Esophagus (tissue), 2 donors: Measurements from ENCODE around the gene GJB6. TPM values are rescaled to one million over a fixed set of nuclear protein-coding genes. Genes with fewer than 3 reads are reported as not detected.

Experiments
- H3K27ac ChIP-seq, 2 donors: one replicate each; pipeline ENCODE4 v1.5.1; 2013; ENCODE audit warnings: low read depth in 2 of 2, mild to moderate bottlenecking in 2 of 2, inconsistent platforms in 1 of 2, low read length in 1 of 2, moderate library complexity in 1 of 2
- H3K27me3 ChIP-seq, 2 donors: one replicate each; pipeline ENCODE4 v1.6.1; 2013; ENCODE audit warnings: low read length in 2 of 2, control low read depth in 1 of 2, mild to moderate bottlenecking in 1 of 2; ENCODE audit not compliant: insufficient read depth in 2 of 2, control insufficient read depth in 1 of 2
- H3K36me3 ChIP-seq, 2 donors: one replicate each; pipeline ENCODE4 v1.6.1; 2013; ENCODE audit warnings: low read length in 1 of 2; ENCODE audit not compliant: control insufficient read depth in 2 of 2, insufficient read depth in 2 of 2
- H3K4me1 ChIP-seq, 2 donors: one replicate each; pipeline ENCODE4 v1.6.1; 2013; ENCODE audit warnings: low read length in 1 of 2; ENCODE audit not compliant: control insufficient read depth in 2 of 2, insufficient read depth in 2 of 2
- H3K4me3 ChIP-seq, 2 donors: one replicate each; pipeline ENCODE4 v1.5.1; 2013; ENCODE audit warnings: low read length in 2 of 2, mild to moderate bottlenecking in 2 of 2, low read depth in 1 of 2, moderate library complexity in 1 of 2
- H3K9me3 ChIP-seq, 2 donors: one replicate each; pipeline ENCODE4 v1.6.1; 2013; ENCODE audit warnings: mild to moderate bottlenecking in 2 of 2, low read depth in 1 of 2, low read length in 1 of 2, moderate library complexity in 1 of 2; ENCODE audit not compliant: control insufficient read depth in 2 of 2, insufficient read depth in 1 of 2
- WGBS, 2 donors: extraction: QIAGEN DNeasy Blood & Tissue Kit; methylation state at CpG; one replicate each; pipeline ENCODE4 v1.1.7; 2013; 5-methylcytosine and 5-hydroxymethylcytosine counted together
- polyA plus RNA-seq, 2 donors: library from polyadenylated mRNA; stranded (reverse); fragments of 200-250 nt; gene quantifications; one replicate each; pipeline ENCODE4 v1.2.3, GENCODE V29; 2013
- donor health status: healthy with polysubstance abuse.
- donor health status: Bipolar disorder and iron deficiency.

Gene GJB6
- polyA plus RNA-seq, 2 donors: 230 to 294 TPM

DNA sequence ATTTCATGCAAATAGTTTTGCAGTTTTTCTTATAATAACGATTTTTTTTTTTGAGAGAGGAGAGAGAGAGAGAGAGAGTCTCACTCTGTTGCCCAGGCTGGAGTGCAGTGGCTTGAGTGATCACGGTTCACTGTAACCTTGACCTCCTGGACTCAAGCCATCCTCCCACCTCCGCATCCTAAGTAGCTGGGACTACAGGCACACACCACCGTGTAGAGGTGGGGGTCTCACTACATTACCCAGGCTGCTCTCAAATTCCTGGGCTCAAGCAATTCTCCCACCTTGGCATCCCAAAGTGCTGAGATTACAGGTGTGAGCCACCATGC, 26.8 kb upstream of the GJB6 start:
- no peak overlapping the region for H3K27ac ChIP-seq
- H3K36me3 ChIP-seq: no peaks in the 10 kb centered on the region
- H3K9me3 ChIP-seq: no peaks in the 10 kb centered on the region
- no peaks in the 10 kb centered on the region for H3K27me3 ChIP-seq
- WGBS, 2 donors: 47 to 51% methylated on average over 4 of the region's 4 CpGs
- no peaks in the 10 kb centered on the region for H3K4me1 ChIP-seq
- no peak overlapping the region for H3K4me3 ChIP-seq

- peak overlapping the region; percentile 7 to 29 for H3K4me3 ChIP-seq
- no peaks in the 10 kb centered on the region for H3K27me3 ChIP-seq
- H3K4me1 ChIP-seq: no peaks in the 10 kb centered on the region
- H3K36me3 ChIP-seq: no peaks in the 10 kb centered on the region
- no peaks in the 10 kb centered on the region for H3K9me3 ChIP-seq
- 52 to 56% methylated on average over 15 of the region's 15 CpGs for WGBS, 2 donors
- H3K27ac ChIP-seq: peak overlapping the region in 1 of 2 donors; percentile 49
Measured at GRCh38 chr13:20258208-20258962, 26.3 kb upstream of the GJB6 start.

GRCh38 chr13:20254076-20254475, 22.0 kb upstream of the GJB6 start:
- Histone ChIP-seq H3K27ac (no peak overlapping the region), H3K4me3 (no peak overlapping the region), H3K27me3 (peaks cover 0 to 2% of the 10 kb centered on the region in 2 donors), H3K4me1 (no peaks in the 10 kb centered on the region), H3K36me3 (no peaks in the 10 kb centered on the region), H3K9me3 (no peaks in the 10 kb centered on the region)
- WGBS, 2 donors: 75 to 81% methylated on average over 4 of the region's 4 CpGs

DNA sequence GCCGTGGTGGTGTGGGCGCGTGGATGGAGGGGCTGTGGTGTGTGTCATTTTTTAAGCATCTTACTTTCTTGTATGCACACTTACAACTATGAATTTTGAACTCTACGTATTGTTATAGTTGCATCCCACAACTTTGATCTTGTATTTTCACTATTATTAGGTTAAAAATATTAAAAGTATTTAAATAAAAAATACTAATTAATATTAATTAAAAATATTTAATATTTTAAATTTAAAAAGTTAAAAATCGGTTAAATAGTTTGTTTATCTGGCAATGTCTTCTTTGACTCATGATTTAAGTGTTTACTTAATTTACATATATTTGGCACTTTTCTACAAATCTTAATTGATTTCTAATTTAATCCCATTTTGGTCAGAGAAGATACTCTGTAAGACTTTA, 17.8 kb upstream of the GJB6 start:
- H3K4me3 ChIP-seq: no peak overlapping the region
- H3K4me1 ChIP-seq: peaks cover 3% of the 10 kb centered on the region in 2 donors
- no peaks in the 10 kb centered on the region for H3K36me3 ChIP-seq
- WGBS, 2 donors: 87 to 91% methylated on average over 5 of the region's 5 CpGs
- H3K27ac ChIP-seq: no peak overlapping the region
- peaks cover 0 to 2% of the 10 kb centered on the region in 2 donors for H3K27me3 ChIP-seq
- H3K9me3 ChIP-seq: no peaks in the 10 kb centered on the region

DNA sequence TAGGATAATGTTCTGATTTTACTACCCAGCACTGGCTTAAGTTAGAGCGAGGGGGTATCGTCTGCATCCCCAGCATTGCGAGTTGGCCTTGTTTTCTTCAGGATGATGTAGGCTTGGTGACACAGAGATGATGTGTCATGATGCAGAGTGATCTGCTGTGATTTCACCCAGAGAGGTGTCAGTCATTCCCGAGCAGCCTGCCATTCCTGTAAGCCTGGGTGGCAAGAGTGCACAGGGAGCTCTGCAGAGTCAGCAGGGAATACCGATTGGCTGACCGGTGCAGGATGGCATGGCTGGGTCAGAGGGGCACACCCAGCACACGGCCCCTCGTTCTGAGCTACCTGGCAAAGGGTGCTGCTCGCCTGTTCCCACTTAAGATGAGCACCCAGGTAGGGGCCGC, 15.8 kb upstream of the GJB6 start:
- Histone ChIP-seq H3K27ac (peak overlapping the region in 1 of 2 donors; percentile 52), H3K4me1 (peaks cover 3% of the 10 kb centered on the region in 2 donors), H3K36me3 (no peaks in the 10 kb centered on the region), H3K4me3 (no peak overlapping the region), H3K27me3 (no peaks in the 10 kb centered on the region), H3K9me3 (no peaks in the 10 kb centered on the region)
- WGBS, 2 donors: 74 to 77% methylated on average over 10 of the region's 10 CpGs

DNA sequence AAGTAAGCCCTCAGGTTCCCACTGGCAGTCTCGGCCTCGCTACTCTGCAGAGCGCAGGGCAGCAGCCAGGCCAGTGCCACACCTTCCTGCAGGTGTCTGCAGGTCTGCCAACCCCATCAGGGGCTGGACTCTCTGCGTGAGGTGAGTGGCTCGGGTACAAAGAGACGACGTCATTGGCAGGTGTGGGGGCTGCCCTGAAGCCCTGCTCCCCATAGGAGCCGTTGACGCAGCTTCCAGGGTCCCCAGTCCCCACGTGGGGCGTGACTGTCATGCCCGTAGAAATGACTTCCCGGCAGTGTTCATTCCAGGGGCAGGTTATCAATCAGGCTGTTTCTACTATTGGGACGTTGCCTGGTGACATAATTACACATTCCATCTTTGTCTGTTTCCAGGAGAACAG, 15.3 kb upstream of the GJB6 start:
- Histone ChIP-seq H3K27ac (peak overlapping the region; percentile 38 to 42), H3K9me3 (no peaks in the 10 kb centered on the region), H3K36me3 (no peaks in the 10 kb centered on the region), H3K27me3 (no peaks in the 10 kb centered on the region), H3K4me3 (no peak overlapping the region), H3K4me1 (peaks cover 3% of the 10 kb centered on the region in 2 donors)
- WGBS, 2 donors: 34 to 42% methylated on average over 14 of the region's 14 CpGs

DNA sequence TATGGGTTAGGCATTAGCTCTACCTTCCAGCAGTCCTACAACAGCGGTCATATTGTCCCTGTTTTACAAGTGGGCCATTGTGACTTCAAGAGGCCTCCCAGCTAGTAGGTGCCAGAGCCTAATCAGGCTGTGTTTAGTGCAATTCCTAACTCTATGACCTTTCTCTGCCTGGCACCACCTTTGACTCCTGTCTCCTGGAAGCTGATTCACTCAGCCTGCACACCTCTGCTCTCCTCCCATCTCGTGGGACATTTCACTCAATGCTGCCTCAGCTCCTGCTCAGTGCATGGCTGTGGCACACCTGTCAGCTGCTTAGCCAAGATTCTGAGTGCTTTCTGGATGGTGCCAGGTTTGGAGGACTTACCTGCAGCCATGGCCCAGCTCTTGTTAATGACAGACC, 9.5 kb upstream of the GJB6 start:
- peak overlapping the region in 1 of 2 donors; percentile 47 for H3K27ac ChIP-seq
- 67 to 72% methylated on average over 2 of the region's 2 CpGs for WGBS, 2 donors
- H3K36me3 ChIP-seq: no peaks in the 10 kb centered on the region
- peaks cover 0 to 2% of the 10 kb centered on the region in 2 donors for H3K9me3 ChIP-seq
- H3K4me1 ChIP-seq: peaks cover 0 to 2% of the 10 kb centered on the region in 2 donors
- no peaks in the 10 kb centered on the region for H3K27me3 ChIP-seq
- no peak overlapping the region for H3K4me3 ChIP-seq

GRCh38 chr13:20239748-20240147, 7.6 kb upstream of the GJB6 start:
- WGBS, 2 donors: 81 to 87% methylated on average over 6 of the region's 6 CpGs
- H3K27me3 ChIP-seq: no peaks in the 10 kb centered on the region
- peaks cover 0 to 2% of the 10 kb centered on the region in 2 donors for H3K4me1 ChIP-seq
- no peak overlapping the region for H3K27ac ChIP-seq
- no peak overlapping the region for H3K4me3 ChIP-seq
- H3K9me3 ChIP-seq: peaks cover 0 to 2% of the 10 kb centered on the region in 2 donors
- no peaks in the 10 kb centered on the region for H3K36me3 ChIP-seq

DNA sequence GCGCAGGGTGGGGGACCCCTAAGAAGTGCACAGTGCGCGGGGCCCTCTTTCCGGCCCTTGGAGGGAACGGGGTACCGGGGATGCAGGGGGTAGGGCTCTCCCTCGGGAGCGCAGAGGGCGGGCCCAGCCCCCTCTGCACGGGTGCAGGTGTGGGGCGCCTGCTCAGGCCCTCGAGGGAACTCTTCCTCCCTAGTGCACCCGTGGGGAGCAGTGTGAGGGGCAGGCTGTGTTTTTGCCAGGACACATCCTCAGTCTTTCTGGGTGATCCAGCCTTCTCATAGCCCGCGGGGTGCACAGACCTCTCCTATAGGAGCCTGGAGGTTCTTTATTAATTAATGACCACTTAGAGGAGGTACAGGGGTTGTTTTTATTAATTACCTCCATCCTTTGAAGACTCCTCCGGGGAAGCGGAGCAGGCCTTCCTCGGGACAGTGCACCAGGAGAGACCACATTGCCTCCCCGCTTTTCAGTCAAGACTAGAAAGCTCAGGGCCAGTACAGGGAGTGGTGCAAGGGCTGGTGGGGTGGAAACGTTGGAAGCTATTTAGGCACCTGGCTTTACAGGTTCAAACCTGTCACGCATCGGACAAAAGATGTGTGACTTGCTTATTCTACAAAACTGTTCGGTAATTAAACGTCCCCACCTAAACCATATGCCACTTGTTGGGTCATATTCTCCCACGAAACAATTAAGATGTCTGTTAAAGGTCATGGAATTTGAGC, 598 bp upstream of the GJB6 start:
- Histone ChIP-seq H3K4me3 (peak overlapping the region; percentile 62 to 69), H3K27ac (peak overlapping the region; percentile 74 to 85), H3K4me1 (no peaks in the 10 kb centered on the region), H3K9me3 (no peaks in the 10 kb centered on the region), H3K27me3 (no peaks in the 10 kb centered on the region), H3K36me3 (peaks cover 0 to 1% of the 10 kb centered on the region in 2 donors)
- WGBS, 2 donors: 32 to 40% methylated on average over 21 to 25 of the region's 25 CpGs
